OCI-LY7 (cell line): ENCODE results near the gene FLNA.
"Not testable (repeated sequence)": the region's sequence is repeated elsewhere in the genome, so short reads cannot be mapped to it uniquely, and the experiment has no call there.

ENCODE experiments used
- EZH2phosphoT487 ChIP-seq: fragments of 200-600 bp; sonication (generic); IDR thresholded peaks from 2 replicates; pipeline ENCODE4 v1.6.1; 2018; ENCODE audit warnings: low read depth, borderline replicate concordance, mild to moderate bottlenecking, mixed run types, antibody characterized with exemption, low read length, moderate library complexity, mixed read lengths
- TF ChIP-seq, protein P1 (sequence below): fragments of 200-600 bp; sonication (generic); conservative IDR thresholded peaks from 2 replicates; pipeline ENCODE4 v1.5.1; 2014; ENCODE audit warnings: mild to moderate bottlenecking, antibody characterized with exemption, low read length, moderate library complexity, mixed read lengths

DNA sequence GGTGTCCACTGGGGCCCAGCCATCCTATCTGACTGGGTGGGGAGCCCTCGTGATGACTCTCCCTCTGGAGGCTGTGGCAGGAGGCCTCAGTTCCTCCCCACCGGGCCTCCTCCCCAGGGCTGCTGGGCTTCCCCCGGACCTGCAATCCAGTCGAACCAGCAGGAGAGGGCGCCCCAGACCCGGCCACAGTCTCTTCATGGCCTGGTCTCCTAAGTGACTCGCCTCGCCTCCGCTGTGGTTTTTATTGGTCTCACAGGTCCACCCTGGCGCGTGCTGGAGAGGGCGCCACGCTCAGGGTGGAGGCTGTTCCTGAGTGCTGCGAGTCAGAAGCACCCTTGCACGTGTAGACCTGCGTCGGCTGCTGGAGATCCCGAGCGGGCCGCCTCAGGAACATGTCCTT lies 30.8 kb downstream of the FLNA start:
- TF ChIP-seq, protein P1, sequence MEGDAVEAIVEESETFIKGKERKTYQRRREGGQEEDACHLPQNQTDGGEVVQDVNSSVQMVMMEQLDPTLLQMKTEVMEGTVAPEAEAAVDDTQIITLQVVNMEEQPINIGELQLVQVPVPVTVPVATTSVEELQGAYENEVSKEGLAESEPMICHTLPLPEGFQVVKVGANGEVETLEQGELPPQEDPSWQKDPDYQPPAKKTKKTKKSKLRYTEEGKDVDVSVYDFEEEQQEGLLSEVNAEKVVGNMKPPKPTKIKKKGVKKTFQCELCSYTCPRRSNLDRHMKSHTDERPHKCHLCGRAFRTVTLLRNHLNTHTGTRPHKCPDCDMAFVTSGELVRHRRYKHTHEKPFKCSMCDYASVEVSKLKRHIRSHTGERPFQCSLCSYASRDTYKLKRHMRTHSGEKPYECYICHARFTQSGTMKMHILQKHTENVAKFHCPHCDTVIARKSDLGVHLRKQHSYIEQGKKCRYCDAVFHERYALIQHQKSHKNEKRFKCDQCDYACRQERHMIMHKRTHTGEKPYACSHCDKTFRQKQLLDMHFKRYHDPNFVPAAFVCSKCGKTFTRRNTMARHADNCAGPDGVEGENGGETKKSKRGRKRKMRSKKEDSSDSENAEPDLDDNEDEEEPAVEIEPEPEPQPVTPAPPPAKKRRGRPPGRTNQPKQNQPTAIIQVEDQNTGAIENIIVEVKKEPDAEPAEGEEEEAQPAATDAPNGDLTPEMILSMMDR: not testable (repeated sequence)
- TF ChIP-seq EZH2phosphoT487: not testable (repeated sequence)
